ENCODE measurements around the gene PCCA. TPM values are rescaled to one million over a fixed set of nuclear protein-coding genes. Genes with fewer than 3 reads are reported as not detected.

PCCA gene
- total RNA-seq, 4 donors from 2014 or later = 34.6 to 58.4 (median 40.1) TPM

GRCh38 chr13:100458673-100459072 is 369.8 kb downstream of the PCCA start:
- H3K4me3 ChIP-seq = no peak overlapping the region
- TF ChIP-seq POLR2AphosphoS5 (IDR thresholded peaks at IDR 0.05) = no peak
- no peak for TF ChIP-seq EP300 (IDR thresholded peaks at IDR 0.05)
- TF ChIP-seq POLR2A (IDR thresholded peaks at IDR 0.05) = no peak
- TF ChIP-seq, protein P1, sequence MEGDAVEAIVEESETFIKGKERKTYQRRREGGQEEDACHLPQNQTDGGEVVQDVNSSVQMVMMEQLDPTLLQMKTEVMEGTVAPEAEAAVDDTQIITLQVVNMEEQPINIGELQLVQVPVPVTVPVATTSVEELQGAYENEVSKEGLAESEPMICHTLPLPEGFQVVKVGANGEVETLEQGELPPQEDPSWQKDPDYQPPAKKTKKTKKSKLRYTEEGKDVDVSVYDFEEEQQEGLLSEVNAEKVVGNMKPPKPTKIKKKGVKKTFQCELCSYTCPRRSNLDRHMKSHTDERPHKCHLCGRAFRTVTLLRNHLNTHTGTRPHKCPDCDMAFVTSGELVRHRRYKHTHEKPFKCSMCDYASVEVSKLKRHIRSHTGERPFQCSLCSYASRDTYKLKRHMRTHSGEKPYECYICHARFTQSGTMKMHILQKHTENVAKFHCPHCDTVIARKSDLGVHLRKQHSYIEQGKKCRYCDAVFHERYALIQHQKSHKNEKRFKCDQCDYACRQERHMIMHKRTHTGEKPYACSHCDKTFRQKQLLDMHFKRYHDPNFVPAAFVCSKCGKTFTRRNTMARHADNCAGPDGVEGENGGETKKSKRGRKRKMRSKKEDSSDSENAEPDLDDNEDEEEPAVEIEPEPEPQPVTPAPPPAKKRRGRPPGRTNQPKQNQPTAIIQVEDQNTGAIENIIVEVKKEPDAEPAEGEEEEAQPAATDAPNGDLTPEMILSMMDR (IDR thresholded peaks at IDR 0.05) = no peak
- H3K9me3 ChIP-seq = peaks cover 0 to 7% (median 0%) of the 10 kb centered on the region in 3 donors
- no peak overlapping the region for H3K27ac ChIP-seq
- 87 to 100% methylated on average over 2 to 3 of the region's 4 CpGs for WGBS, 2 donors (ENCODE audit: low coverage in 1 of 2)
- H3K4me1 ChIP-seq = no peaks in the 10 kb centered on the region
- peaks cover 0 to 9% of the 10 kb centered on the region in 2 donors for H3K36me3 ChIP-seq
- H3K27me3 ChIP-seq = no peaks in the 10 kb centered on the region
- no peak for ATAC-seq

- H3K9me3 ChIP-seq = peaks cover 0 to 7% (median 0%) of the 10 kb centered on the region in 3 donors
- WGBS, 2 donors (ENCODE audit: low coverage in 1 of 2) = 96 to 100% methylated on average over 2 of the region's 5 CpGs
- H3K27ac ChIP-seq = no peak overlapping the region
- peaks cover 0 to 9% of the 10 kb centered on the region in 2 donors for H3K36me3 ChIP-seq
- no peaks in the 10 kb centered on the region for H3K27me3 ChIP-seq
- H3K4me1 ChIP-seq = no peaks in the 10 kb centered on the region
- no peak for ATAC-seq
- H3K4me3 ChIP-seq = no peak overlapping the region
- TF ChIP-seq EP300 (IDR thresholded peaks at IDR 0.05) (no peak), POLR2A (IDR thresholded peaks at IDR 0.05) (no peak), POLR2AphosphoS5 (IDR thresholded peaks at IDR 0.05) (no peak)
- TF ChIP-seq, protein P1 (IDR thresholded peaks at IDR 0.05) = no peak
Observed at GRCh38 chr13:100459747-100460146, 370.9 kb downstream of the PCCA start.

- Histone ChIP-seq H3K27me3 (no peaks in the 10 kb centered on the region), H3K4me1 (no peaks in the 10 kb centered on the region), H3K9me3 (peaks cover 0 to 7% (median 0%) of the 10 kb centered on the region in 3 donors), H3K27ac (no peak overlapping the region), H3K4me3 (no peak overlapping the region), H3K36me3 (peaks cover 0 to 9% of the 10 kb centered on the region in 2 donors)
- TF ChIP-seq POLR2A (IDR thresholded peaks at IDR 0.05) = no peak
- ATAC-seq = no peak
- WGBS, 2 donors (ENCODE audit: low coverage in 1 of 2) = 31 to 32% methylated on average over 1 of the region's 1 CpG
Observed at GRCh38 chr13:100460266-100460665, 371.4 kb downstream of the PCCA start.

- TF ChIP-seq EP300 (IDR thresholded peaks at IDR 0.05) = no peak
- TF ChIP-seq, protein P1 (IDR thresholded peaks at IDR 0.05) = no peak
- no peak for TF ChIP-seq POLR2AphosphoS5 (IDR thresholded peaks at IDR 0.05)
- TF ChIP-seq POLR2A (IDR thresholded peaks at IDR 0.05) = no peak
Observed at GRCh38 chr13:100460791-100461190, 371.9 kb downstream of the PCCA start.

GRCh38 chr13:100461309-100462030 is 372.6 kb downstream of the PCCA start:
- Histone ChIP-seq H3K27ac (no peak overlapping the region), H3K4me1 (no peaks in the 10 kb centered on the region), H3K4me3 (no peak overlapping the region), H3K27me3 (no peaks in the 10 kb centered on the region), H3K9me3 (peaks cover 0 to 7% (median 0%) of the 10 kb centered on the region in 3 donors), H3K36me3 (peaks cover 0 to 7% of the 10 kb centered on the region in 2 donors)
- TF ChIP-seq EP300 (IDR thresholded peaks at IDR 0.05) (no peak), POLR2AphosphoS5 (IDR thresholded peaks at IDR 0.05) (no peak), POLR2A (IDR thresholded peaks at IDR 0.05) (no peak)
- TF ChIP-seq, protein P1 (IDR thresholded peaks at IDR 0.05) = no peak
- 59 to 71% methylated on average over 5 of the region's 5 CpGs for WGBS, 2 donors (ENCODE audit: low coverage in 1 of 2)
- no peak for ATAC-seq

More at GRCh38 chr13:100460791-100461190, 371.9 kb downstream of the PCCA start:
- peaks cover 0 to 9% of the 10 kb centered on the region in 2 donors for H3K36me3 ChIP-seq
- no peaks in the 10 kb centered on the region for H3K4me1 ChIP-seq
- H3K27me3 ChIP-seq = no peaks in the 10 kb centered on the region
- no peak overlapping the region for H3K4me3 ChIP-seq
- no peak overlapping the region for H3K27ac ChIP-seq
- WGBS, 2 donors (ENCODE audit: low coverage in 1 of 2) = 71 to 75% methylated on average over 2 of the region's 2 CpGs
- H3K9me3 ChIP-seq = peaks cover 0 to 7% (median 0%) of the 10 kb centered on the region in 3 donors
- no peak for ATAC-seq
